H1 (cell line): ENCODE results near the gene C12orf75. TPM values are rescaled to one million over a fixed set of nuclear protein-coding genes. Genes with fewer than 3 reads are reported as not detected.

Experiments used
- BCL11A ChIP-seq, 2 experiments: IDR thresholded peaks; one replicate each; pipeline ENCODE4 v1.6.1; 2011; ENCODE audit warnings: low read depth in 2 of 2, low read length in 2 of 2, mild to moderate bottlenecking in 2 of 2
- BRCA1 ChIP-seq: IDR thresholded peaks from 2 replicates; pipeline ENCODE4 v1.6.1; 2012; ENCODE audit warnings: low read depth, low read length, improper control_type of control experiment
- CHD7 ChIP-seq: fragments of 300-600 bp; sonication (generic); IDR thresholded peaks from 2 replicates; pipeline ENCODE4 v1.7.1; 2012; ENCODE audit warnings: low read length, moderate library complexity, mild to moderate bottlenecking, inconsistent platforms; ENCODE audit not compliant: insufficient replicate concordance
- CTBP2 ChIP-seq: IDR thresholded peaks from 2 replicates; pipeline ENCODE4 v1.7.0; 2011; ENCODE audit warnings: borderline replicate concordance, mild to moderate bottlenecking, moderate library complexity, mixed read lengths, low read length; ENCODE audit not compliant: insufficient read depth, insufficient read length
- KDM1A ChIP-seq: fragments of 200-600, 300-600 bp; sonication (generic); IDR thresholded peaks from 2 replicates; pipeline ENCODE4 v1.7.1; 2016; ENCODE audit warnings: mild to moderate bottlenecking, low read length, borderline replicate concordance
- POLR2AphosphoS5 ChIP-seq: IDR thresholded peaks from 2 replicates; pipeline ENCODE4 v1.6.1; 2011; ENCODE audit warnings: low read depth, low read length
- SIX5 ChIP-seq: IDR thresholded peaks from 2 replicates; pipeline ENCODE4 v1.6.1; 2011; ENCODE audit warnings: mild to moderate bottlenecking, low read depth, low read length
- polyA plus RNA-seq, 7 experiments: library from polyadenylated mRNA; depleted of rRNA in 3 of 7; stranded (reverse) in 5 of 7; unstranded in 2 of 7; fragments of >200 nt in 5 of 7; fragments of 200-250 nt in 2 of 7; gene quantifications; 1 replicate in 5 of 7; 2 replicates in 1 of 7; 4 replicates in 1 of 7; pipeline versions ENCODE4 v1.2.1 to v1.2.3, GENCODE V29; 2011 to 2013; ENCODE audit warnings: missing spikeins in 2 of 7, mixed read lengths in 2 of 7
- total RNA-seq: library from RNA; stranded (reverse); fragmentation: NEBNext Ultra II Directional; extraction: Animal tissue kit (Norgen Biotek cat#: 25700); gene quantifications from 2 replicates; pipeline ENCODE4 v1.2.1, GENCODE V29; 2021

The C12orf75 gene
- total and polyA plus RNA-seq, 2 of the 8 experiments (the other 6 are each of a cell fraction or from before 2014, with no cell fraction given) = 26.4 to 41.2 TPM

DNA sequence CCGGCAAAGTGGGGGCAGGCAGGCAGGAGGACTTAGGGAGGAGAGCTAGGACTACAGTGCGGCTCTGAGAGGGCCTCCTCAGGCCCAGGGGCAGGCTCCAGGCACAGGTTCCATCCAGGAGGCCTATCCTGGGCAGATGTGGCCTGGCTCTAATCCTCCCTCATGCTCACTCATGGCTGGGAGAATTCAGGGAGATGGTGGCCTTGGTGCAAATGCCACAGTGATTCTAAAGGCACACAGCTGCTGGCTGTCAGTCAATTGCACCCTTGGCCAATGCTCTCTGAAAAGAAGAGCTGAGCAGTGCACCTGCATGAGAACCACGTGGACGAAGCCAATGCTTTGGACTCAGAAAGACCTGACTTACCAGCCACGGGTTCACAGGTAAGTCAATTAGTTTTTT is 89.6 kb downstream of the C12orf75 start (continued):
- no peak for TF ChIP-seq CHD7
- no peak for TF ChIP-seq POLR2AphosphoS5
- TF ChIP-seq CTBP2 = no peak
- TF ChIP-seq BCL11A (IDR thresholded peaks at IDR 0.05; ENCODE audit: low read depth in 2 of 2, low read length in 2 of 2) = no peak
- TF ChIP-seq KDM1A = no peak
- TF ChIP-seq BRCA1 = no peak
- TF ChIP-seq SIX5 = no peak
